D721Med (cell line): ENCODE results near the gene DHRS3.
"Not testable (repeated sequence)": the region's sequence is repeated elsewhere in the genome, so short reads cannot be mapped to it uniquely, and the experiment has no call there.

Experiments
- DNase-seq: peaks from one replicate; pipeline ENCODE4 v3.0.0; 2011; ENCODE audit warnings: low spot score; ENCODE audit not compliant: insufficient read length
- FAIRE-seq: peaks from 2 replicates; lab custom pipeline; 2011; peaks lifted over from hg19 to GRCh38; lab: Jason Lieb, UNC
- TF ChIP-seq, protein P1 (sequence below): IDR thresholded peaks from 2 replicates; pipeline ENCODE4 v1.5.1; 2012; ENCODE audit warnings: mild to moderate bottlenecking, control low read depth; ENCODE audit not compliant: insufficient read depth; ENCODE audit errors: missing control alignments

DHRS3 gene

GRCh38 chr1:12565966-12566352, 52.1 kb downstream of the DHRS3 start:
- TF ChIP-seq, protein P1, sequence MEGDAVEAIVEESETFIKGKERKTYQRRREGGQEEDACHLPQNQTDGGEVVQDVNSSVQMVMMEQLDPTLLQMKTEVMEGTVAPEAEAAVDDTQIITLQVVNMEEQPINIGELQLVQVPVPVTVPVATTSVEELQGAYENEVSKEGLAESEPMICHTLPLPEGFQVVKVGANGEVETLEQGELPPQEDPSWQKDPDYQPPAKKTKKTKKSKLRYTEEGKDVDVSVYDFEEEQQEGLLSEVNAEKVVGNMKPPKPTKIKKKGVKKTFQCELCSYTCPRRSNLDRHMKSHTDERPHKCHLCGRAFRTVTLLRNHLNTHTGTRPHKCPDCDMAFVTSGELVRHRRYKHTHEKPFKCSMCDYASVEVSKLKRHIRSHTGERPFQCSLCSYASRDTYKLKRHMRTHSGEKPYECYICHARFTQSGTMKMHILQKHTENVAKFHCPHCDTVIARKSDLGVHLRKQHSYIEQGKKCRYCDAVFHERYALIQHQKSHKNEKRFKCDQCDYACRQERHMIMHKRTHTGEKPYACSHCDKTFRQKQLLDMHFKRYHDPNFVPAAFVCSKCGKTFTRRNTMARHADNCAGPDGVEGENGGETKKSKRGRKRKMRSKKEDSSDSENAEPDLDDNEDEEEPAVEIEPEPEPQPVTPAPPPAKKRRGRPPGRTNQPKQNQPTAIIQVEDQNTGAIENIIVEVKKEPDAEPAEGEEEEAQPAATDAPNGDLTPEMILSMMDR, result no peak
- FAIRE-seq, result no peak
- DNase-seq, result no peak

DNA sequence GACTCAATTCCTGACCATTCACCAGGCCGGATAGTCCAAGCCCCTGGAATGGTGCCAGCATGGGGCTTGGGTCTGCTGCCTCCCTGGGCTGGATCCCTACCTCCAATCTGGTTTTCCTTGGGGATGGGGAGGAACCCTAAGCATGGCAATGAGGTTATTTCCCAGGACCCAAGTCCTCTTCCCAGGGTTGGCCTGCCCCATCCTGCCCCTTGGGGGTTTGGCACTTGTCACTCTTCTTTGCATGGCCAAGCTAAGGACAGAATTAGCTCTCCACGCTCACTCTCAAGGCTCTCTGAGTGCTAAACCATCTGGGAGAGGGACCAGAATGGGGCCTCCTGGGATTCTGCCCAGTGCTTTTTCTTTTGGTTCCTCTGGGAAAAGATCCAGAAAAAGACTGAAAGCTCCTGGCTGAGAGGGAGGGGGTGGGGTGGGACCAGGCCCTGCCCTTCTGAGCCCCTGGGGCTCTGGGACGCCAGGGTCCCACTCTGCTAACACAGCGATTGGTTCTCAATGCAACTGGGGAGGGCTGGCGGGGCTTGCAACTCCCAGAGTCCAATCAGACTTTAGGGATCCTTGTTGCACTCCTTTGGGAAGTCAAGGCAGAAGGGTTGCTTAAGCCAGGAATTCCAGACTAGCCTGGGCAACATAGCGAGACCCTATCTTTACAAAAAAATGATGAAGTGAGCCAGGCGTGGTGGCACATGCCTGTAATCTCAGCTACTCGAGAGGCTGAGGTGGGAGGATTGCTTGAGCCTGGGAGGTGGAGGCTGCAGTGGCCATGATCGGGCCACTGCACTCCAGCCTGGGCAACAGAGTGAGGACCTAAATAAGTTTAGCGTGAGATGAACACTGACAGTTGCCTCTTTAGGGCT, 52.7 kb downstream of the DHRS3 start:
- FAIRE-seq (no peak), DNase-seq (no peak)
- TF ChIP-seq, protein P1, result no peak

DNA sequence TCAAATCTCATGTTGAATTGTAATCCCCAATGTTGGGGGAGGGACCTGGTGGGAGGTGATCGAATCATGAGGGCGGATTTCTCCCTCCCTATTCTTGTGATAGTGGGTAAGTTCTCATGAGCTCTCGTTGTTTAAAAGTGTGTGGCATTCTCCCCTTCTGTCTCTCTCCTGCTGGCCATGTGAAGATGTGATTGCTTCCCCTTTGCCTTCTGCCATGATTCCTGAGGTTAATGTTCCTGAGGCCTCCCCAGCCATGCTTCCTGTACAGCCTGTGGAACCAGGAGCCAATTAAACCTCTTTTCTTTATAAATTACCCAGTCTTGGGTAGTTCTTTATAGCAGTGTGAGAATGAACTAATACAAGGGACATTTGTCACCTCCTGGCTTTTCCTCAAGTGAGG, 53.8 kb downstream of the DHRS3 start:
- DNase-seq, FAIRE-seq: not testable (repeated sequence)

DNA sequence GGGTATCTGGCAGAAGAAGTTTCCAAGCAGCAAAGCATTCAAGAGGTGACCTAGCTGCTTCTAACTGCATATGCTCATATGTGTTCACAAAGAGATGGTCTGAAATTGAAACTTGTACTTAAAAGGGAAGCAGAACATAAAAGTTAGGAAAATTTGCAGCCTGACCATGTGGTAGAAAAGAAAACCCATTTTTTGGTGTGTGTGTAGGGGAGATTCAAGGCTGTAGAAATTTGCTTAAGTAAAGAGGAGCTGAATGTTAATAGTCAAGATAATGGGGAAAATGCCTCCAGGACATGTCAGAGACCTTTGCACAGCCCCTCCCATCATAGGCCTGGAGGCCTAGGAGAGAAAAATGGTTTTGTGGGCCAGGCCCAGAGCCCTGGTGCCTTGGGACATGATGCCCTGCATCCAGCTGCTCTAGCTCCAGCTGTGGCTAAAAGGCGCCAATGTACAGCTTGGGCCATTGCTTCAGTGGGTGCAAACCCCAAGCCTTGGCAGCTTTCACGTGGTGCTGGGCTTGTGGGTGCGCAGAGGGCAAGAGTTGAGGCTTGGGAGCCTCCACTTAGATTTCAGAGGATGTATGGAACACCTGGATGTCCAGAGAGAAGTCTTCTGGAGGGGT, 54.9 kb downstream of the DHRS3 start:
- DNase-seq (no peak), FAIRE-seq (no peak)
- TF ChIP-seq, protein P1, result no peak

DNA sequence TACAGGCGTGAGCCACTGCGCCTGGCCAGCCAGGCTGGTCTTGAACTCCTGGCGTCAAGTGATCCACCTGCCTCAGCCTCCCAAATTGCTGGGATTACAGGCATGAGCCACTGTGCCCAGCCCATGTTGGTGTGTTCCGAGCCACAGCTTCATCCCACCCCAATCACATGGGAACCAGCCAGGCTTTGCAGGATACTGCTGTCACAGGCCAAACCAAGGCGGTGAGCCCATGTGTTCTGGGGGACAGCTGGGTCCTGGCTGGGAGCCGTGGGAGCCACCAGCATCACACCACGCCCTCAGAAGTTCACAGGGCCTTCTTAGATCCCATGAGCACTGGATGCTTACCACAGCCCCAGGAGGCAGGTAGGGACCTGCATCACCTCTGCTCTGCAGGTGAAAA, 56.9 kb downstream of the DHRS3 start:
- TF ChIP-seq, protein P1, result no peak
- DNase-seq (no peak), FAIRE-seq (no peak)

GRCh38 chr1:12556957-12557935, 60.8 kb downstream of the DHRS3 start:
- no peak for FAIRE-seq
- TF ChIP-seq, protein P1, result no peak
- DNase-seq, result no peak

DNA sequence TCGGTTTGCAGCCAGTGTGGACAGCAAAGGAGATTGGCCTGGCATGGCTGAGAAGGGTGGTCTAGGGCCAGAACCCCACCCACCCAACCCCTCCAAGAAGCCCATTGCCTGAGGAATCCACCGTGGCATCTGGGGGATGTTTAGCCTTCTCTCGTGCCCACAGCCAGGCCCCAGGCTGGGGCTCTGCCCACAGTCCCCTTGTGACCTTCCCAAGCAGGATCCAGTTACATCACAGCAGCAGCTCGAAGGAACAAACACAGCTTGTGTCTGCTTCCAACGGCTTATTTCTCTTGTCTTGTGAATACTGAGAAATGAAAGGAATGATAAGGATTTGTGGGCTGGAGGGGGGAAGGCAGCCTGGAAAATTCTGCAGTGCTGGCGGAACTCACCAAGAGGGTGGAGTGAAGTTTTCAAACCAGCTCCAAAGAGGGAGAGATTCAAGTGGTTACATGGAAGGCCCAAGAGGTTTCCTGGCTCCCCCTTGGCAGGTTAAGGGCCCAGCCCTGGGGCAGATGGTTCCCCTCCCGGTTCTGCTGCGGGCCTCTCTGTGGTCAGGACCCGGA, 61.6 kb downstream of the DHRS3 start:
- TF ChIP-seq, protein P1, result no peak
- no peak for DNase-seq

More for the DNA sequence above, 61.6 kb downstream of the DHRS3 start:
- FAIRE-seq, result no peak
